NCI-H146 treated with DMSO at 0.1 percent for 48 hours (cell line): ENCODE measurements around the gene CYP4F8.
"Not testable (repeated sequence)": the region's sequence is repeated elsewhere in the genome, so short reads cannot be mapped to it uniquely, and the experiment has no call there.

Experiments
- DNase-seq: peaks from one replicate; lab custom pipeline; 2025; ENCODE audit not compliant: unreplicated experiment; lab: John Stamatoyannopoulos, UW

Gene CYP4F8, protein sequence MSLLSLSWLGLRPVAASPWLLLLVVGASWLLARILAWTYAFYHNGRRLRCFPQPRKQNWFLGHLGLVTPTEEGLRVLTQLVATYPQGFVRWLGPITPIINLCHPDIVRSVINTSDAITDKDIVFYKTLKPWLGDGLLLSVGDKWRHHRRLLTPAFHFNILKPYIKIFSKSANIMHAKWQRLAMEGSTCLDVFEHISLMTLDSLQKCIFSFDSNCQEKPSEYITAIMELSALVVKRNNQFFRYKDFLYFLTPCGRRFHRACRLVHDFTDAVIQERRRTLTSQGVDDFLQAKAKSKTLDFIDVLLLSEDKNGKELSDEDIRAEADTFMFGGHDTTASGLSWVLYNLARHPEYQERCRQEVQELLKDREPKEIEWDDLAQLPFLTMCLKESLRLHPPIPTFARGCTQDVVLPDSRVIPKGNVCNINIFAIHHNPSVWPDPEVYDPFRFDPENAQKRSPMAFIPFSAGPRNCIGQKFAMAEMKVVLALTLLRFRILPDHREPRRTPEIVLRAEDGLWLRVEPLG

DNA sequence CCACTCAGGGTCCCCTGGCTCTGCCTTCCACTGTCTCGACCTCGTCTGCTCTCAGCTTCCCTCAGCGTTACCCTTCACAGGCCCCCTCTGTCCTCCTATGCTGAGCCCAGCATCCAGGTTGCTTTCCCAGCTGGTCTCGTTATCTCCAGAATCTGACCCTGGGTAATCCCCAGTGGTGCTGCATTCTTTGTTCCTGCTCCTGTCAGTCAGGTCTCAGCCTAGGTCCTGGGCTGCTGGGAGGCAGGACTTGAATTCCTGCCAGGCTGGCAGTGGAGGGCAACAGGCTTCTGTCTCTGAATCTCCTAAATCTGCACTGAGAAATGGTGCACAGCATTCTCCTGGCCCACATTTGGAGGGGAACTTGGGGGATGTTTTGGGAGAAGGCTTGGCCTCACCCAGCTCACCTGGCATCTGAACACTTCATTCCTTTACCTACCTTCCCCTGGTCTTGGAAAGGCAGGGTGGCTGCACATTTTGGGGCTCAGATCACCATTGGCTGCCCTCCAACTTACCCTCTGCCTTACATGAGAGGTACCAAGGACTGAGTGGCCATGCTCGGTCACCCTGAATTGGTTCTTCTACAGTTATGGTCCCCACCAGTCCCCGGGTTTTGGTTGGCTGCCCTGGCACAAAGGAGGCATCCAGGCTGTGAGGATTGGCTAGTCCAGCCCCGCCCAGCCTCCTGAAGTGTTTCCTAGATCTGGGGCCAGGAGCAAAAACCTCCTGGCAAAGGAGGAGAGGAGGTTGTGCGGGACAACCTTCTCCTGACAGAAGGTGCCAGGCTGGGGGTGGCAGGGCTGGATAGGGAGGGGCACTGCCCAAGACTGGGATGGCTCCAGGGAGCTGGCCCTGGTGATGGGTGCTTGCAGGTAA is at the start of gene CYP4F8:
CYP4F8 (plus strand) TSS at position 712 of the 873 bp plus-strand sequence. CDS start 399 bp downstream, outside the sequence.
- no peak for DNase-seq

GRCh38 chr19:15570420-15570819 is 44.6 kb upstream of the CYP4F8 start:
- DNase-seq = no peak

DNA sequence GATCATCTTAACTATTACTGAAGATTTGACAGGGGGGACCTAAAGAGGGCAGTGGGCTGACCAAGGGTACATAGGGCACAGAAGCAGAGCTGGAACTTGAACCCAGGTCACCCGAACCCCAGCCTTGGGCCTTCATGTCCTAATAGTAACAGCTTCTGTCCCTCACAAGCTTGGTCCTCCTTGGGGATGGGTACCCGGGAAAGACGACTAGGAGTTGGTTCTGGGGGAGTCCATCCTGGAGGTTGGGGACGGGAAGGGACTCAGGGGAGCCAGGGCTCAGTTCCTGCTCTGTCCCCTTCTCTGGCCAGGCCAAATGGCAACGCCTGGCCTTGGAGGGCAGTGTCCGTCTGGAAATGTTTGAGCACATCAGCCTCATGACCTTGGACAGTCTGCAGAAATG is 39.6 kb upstream of the CYP4F8 start:
- no peak for DNase-seq

GRCh38 chr19:15576526-15577156 is 38.4 kb upstream of the CYP4F8 start:
- DNase-seq = no peak

DNA sequence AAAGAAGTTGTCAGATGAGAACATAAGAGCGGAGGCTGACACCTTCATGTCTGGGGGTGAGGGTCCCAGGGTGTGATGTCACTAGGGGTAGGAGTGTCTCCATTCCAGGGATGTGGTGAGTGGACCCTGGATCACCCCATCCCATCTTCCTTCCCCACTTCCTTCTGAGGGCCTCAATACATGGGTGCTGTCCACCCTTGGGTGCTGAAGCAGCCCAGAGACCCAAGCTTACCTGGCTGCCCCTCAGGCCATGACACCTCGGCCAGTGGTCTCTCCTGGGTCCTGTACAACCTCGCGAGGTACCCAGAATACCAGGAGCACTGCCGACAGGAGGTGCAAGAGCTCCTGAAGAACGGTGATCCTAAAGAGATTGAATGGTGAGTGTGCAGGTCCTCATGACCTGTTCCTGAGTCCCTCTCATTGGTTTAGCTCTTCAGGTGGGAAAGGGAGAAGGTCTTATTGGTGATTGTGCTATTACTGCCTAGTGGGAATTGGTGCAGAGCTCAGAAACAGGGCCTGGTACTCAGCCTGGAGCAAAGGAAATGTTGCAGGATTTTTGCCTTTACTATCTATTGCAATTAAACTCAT is 37.7 kb upstream of the CYP4F8 start:
- DNase-seq = no peak

- DNase-seq = no peak
Observed at GRCh38 chr19:15583346-15583745, 31.7 kb upstream of the CYP4F8 start.

DNA sequence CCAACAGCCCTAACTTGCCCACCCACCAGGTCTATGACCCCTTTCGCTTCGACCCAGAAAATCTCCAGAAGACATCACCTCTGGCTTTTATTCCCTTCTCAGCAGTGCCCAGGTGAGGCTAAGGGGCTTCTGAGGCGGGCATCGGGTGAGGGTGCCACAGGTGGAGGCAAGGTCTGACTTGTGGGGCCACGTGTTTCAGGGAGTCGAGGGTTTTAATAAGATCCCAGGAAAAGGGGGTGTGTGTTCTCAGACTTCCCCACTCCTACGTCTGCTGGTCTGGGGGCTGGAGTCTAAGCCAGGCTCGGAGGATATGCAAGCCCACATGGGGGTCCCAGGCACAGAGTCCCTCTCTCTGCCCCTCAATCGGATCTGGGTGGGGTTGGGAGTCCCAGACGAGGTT is 30.9 kb upstream of the CYP4F8 start:
- DNase-seq = no peak

GRCh38 chr19:15584541-15585115 is 30.4 kb upstream of the CYP4F8 start:
- DNase-seq = peak; percentile 12

GRCh38 chr19:15587663-15588062 is 27.4 kb upstream of the CYP4F8 start:
- no peak for DNase-seq

GRCh38 chr19:15588265-15588664 is 26.8 kb upstream of the CYP4F8 start:
- no peak for DNase-seq

DNA sequence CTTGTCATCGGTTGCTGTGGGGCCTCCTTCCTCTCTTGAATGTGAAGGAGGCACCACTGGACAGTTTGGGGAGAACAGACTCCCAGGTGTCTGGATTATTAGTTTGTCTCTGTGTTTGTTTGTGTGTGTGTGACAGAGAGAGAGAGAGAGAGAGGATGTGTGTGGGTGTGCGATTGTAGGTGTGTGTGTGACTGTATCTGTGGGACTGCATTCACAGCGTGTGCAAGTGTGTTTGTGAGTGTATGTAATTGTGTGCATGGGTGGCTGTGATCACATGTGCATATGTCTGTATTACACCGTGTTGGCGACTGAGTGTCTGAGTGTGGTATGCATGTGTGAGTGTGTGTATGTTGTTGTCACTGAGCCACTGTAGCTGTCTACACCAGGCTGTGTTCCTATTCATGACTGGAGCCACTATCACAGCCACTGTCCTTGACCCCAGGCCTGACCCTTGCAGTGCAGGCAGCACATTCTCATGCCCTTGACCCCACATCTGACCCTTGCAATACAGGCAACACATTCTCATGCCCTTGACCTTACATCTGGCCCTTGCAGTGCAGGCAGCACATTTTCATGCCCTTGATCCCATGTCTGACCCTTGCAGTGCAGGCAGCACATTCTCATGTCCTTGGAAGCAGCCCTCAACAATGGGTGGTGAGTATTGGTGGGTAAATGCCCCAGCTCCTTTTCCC is 25.1 kb upstream of the CYP4F8 start:
- DNase-seq = no peak

DNA sequence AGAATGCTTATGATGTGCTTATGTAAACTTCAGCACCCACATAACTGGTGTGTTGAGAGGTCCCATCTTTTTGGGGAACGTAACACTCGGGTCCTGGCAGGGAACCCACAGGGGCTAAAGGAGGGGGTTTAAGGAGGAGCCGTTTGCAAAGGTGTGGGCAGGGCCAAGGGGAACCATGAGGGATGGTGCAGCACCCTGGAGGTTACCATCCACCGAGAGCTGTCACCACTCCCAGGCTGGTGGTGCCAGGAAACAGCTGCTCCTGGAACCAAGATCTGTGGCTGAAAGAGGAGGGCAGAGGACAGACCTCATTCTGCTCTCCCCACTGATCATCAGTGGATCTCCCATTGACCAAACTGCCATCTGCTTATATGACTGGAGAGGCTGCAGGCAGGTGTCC is 23.2 kb upstream of the CYP4F8 start:
- no peak for DNase-seq

GRCh38 chr19:15592506-15592905 is 22.5 kb upstream of the CYP4F8 start:
- DNase-seq = not testable (repeated sequence)

DNA sequence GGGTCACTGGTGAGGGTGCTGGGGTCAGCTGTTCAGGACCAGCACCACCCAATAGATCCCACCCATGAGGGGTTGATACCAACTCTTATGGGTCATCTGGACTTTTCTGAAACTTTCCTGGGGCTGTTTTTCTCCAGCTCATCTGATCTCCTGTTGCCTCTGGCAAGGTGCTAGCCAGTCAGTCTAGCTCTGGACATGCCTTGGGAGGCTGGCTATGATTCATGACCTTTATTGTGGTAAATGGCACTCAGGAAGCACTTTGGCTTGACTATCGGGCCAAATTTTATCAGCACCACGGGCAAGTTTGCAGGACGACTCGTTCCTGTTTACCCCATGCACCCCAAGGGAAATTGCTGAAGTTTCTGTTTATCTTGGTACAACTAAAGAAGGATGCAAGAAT is 21.3 kb upstream of the CYP4F8 start:
- not testable (repeated sequence) for DNase-seq

DNA sequence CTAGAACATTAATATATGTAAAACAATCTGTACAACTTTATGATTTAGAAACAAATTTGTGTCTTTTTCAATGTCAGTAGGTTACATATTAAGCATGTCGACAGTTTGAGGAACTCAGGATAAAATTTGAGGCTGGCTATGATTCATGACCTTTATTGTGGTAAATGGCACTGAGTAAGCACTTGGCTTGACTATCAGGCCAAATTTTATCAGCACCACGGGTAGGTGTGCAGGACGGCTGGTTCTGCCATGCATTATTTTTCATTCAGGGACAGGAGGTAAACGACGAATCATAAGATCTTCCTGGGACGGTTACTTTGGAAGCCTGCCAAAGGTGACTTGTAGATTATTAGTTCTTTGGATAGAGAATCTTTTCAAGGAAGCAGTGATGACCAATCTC is 19.9 kb upstream of the CYP4F8 start:
- no peak for DNase-seq

GRCh38 chr19:15607978-15608925 is 6.8 kb upstream of the CYP4F8 start:
- DNase-seq = not testable (repeated sequence)

- no peak for DNase-seq
Observed at GRCh38 chr19:15609261-15609660, 5.8 kb upstream of the CYP4F8 start.

GRCh38 chr19:15612342-15612741 is 2.7 kb upstream of the CYP4F8 start:
- no peak for DNase-seq

DNA sequence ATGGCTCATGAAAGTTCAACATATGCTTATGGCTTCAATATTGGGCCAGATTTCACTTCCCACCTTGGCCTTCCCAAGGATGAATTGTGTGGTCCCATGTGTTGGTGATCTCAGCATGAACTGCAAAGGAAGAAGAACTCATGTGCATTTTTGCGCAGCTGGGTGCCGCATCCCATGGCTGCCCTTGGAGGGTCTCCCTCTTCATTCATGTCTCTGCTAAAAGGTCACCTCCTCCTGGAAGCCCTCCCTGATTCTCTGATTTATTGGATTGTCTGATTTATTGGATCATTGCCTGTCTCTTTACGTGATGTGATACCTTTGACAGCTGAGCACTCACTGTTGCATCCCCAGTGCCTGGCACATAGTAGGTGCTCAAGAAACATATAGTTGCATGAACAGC is 1.7 kb upstream of the CYP4F8 start:
- no peak for DNase-seq
